ENCODE results near the gene TMED8. TPM values are rescaled to one million over a fixed set of nuclear protein-coding genes. Genes with fewer than 3 reads are reported as not detected.

TMED8 gene
- total and polyA plus RNA-seq, 2 of the 13 experiments (the other 11 are each of a cell fraction or from before 2014, with no cell fraction given), result 6.0 to 11.7 TPM

- no peak for TF ChIP-seq PBX2 (CRISPR knock-in tag; IDR thresholded peaks at IDR 0.05)
- TF ChIP-seq YY1 (IDR thresholded peaks at IDR 0.05; ENCODE audit: insufficient read depth, insufficient replicate concordance, low read depth, low read length), result no peak
- TF ChIP-seq CREB1 (IDR thresholded peaks at IDR 0.05), result peak; percentile 57; the same call in 1 of the 2 replicates
- no peak for TF ChIP-seq CREB1 (CRISPR knock-in tag; IDR thresholded peaks at IDR 0.05)
- no peak for TF ChIP-seq ZNF354B (CRISPR knock-in tag; IDR thresholded peaks at IDR 0.05)
- TF ChIP-seq SRY (CRISPR knock-in tag; IDR thresholded peaks at IDR 0.05), result no peak
- TF ChIP-seq ZNF530 (CRISPR knock-in tag; IDR thresholded peaks at IDR 0.05; ENCODE audit: low read depth), result no peak
- TF ChIP-seq TRIM24 (CRISPR knock-in tag; IDR thresholded peaks at IDR 0.05), result no peak
- no peak for TF ChIP-seq IRF1 (CRISPR knock-in tag; IDR thresholded peaks at IDR 0.05; ENCODE audit: low read depth)
- TF ChIP-seq ZBTB42 (CRISPR knock-in tag; IDR thresholded peaks at IDR 0.05), result no peak
- TF ChIP-seq PRDM10 (CRISPR knock-in tag; IDR thresholded peaks at IDR 0.05; ENCODE audit: low read depth), result no peak
- TF ChIP-seq ZNF724P (CRISPR knock-in tag; IDR thresholded peaks at IDR 0.05; ENCODE audit: borderline replicate concordance), result no peak
- TF ChIP-seq MTF2 (CRISPR knock-in tag; IDR thresholded peaks at IDR 0.05; ENCODE audit: borderline replicate concordance), result no peak
- no peak for TF ChIP-seq TP53 (CRISPR knock-in tag; conservative IDR thresholded peaks at IDR 0.05)
- TF ChIP-seq ZBTB38 (CRISPR knock-in tag; IDR thresholded peaks at IDR 0.05), result no peak
- no peak for TF ChIP-seq ZFP62 (CRISPR knock-in tag; IDR thresholded peaks at IDR 0.05)
- TF ChIP-seq EP300 (IDR thresholded peaks at IDR 0.05; ENCODE audit: low read depth in 2 of 2, low read length in 2 of 2), result peak in 1 of 2 experiments; percentile 75; a peak in 1 of 4 replicates
- TF ChIP-seq EP300 (CRISPR knock-in tag; IDR thresholded peaks at IDR 0.05; ENCODE audit: borderline replicate concordance), result no peak
- no peak for TF ChIP-seq ZNF883 (CRISPR knock-in tag; IDR thresholded peaks at IDR 0.05; ENCODE audit: not compliant biosample characterization)
- peak; percentile 11; the same call in 1 of the 2 replicates for TF ChIP-seq ARID3A (IDR thresholded peaks at IDR 0.05; ENCODE audit: low read depth, low read length)
- TF ChIP-seq LBX2 (CRISPR knock-in tag; IDR thresholded peaks at IDR 0.05; ENCODE audit: borderline replicate concordance), result no peak
- no peak for TF ChIP-seq TEAD2 (CRISPR knock-in tag; IDR thresholded peaks at IDR 0.05)
- no peak for TF ChIP-seq TOE1 (CRISPR knock-in tag; IDR thresholded peaks at IDR 0.05)
These were observed 73.3 kb downstream of the TMED8 start (continued) for GRCh38 chr14:77303417-77304156.
